ENCODE results near the gene MEF2A.

DNA sequence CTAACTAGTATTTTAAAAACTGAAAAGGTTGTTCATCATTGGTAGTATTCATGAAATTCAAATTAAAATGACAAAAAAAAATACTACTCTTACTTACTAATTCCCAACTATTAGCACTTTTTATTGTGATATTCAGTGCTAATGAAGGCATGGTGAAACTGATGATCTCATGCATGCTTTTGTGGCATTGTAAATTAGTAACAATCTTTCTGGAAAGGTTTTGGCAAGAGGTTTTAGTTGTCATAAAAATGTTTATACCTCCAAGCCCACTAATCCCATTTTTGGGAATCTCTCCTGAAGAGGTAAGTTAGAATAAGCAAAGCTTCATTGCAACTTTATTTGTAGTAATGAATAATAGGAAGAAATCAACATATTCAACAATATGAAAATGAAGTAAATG is 114.5 kb downstream of the MEF2A start:
- TF ChIP-seq POLR2A (IDR thresholded peaks at IDR 0.05), result no peak
- TF ChIP-seq, protein P1, sequence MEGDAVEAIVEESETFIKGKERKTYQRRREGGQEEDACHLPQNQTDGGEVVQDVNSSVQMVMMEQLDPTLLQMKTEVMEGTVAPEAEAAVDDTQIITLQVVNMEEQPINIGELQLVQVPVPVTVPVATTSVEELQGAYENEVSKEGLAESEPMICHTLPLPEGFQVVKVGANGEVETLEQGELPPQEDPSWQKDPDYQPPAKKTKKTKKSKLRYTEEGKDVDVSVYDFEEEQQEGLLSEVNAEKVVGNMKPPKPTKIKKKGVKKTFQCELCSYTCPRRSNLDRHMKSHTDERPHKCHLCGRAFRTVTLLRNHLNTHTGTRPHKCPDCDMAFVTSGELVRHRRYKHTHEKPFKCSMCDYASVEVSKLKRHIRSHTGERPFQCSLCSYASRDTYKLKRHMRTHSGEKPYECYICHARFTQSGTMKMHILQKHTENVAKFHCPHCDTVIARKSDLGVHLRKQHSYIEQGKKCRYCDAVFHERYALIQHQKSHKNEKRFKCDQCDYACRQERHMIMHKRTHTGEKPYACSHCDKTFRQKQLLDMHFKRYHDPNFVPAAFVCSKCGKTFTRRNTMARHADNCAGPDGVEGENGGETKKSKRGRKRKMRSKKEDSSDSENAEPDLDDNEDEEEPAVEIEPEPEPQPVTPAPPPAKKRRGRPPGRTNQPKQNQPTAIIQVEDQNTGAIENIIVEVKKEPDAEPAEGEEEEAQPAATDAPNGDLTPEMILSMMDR (IDR thresholded peaks at IDR 0.05), result no peak
